Measurements from ENCODE around the gene DOK3. TPM values are rescaled to one million over a fixed set of nuclear protein-coding genes. Genes with fewer than 3 reads are reported as not detected.
"Not testable (repeated sequence)": the region's sequence is repeated elsewhere in the genome, so short reads cannot be mapped to it uniquely, and the experiment has no call there.

The DOK3 gene
- total and polyA plus RNA-seq, 4 donors: 15.6 to 146 (median 47.8) TPM

- Histone ChIP-seq H3K4me1 (ENCODE audit: control insufficient read depth in 5 of 5, insufficient read depth in 5 of 5, low read length in 5 of 5) (peaks cover 0 to 19% (median 4%) of the 10 kb centered on the region in 5 donors), H3K9me3 (ENCODE audit: control insufficient read depth in 4 of 4, insufficient read depth in 3 of 4, low read length in 3 of 4) (no peaks in the 10 kb centered on the region), H3K36me3 (ENCODE audit: control insufficient read depth in 4 of 4, insufficient read depth in 4 of 4, low read length in 4 of 4) (peaks cover 9 to 44% (median 42%) of the 10 kb centered on the region in 4 donors), H3K27ac (ENCODE audit: low read depth in 1 of 2, low read length in 1 of 2) (no peak overlapping the region), H3K27me3 (ENCODE audit: control insufficient read depth in 3 of 3, insufficient read depth in 3 of 3, low read length in 2 of 3) (no peaks in the 10 kb centered on the region), H3K4me3 (no peak overlapping the region), H3K9ac (ENCODE audit: insufficient read depth in 1 of 2, low read length in 2 of 2) (no peak overlapping the region)
- WGBS, 2 donors: 92 to 97% methylated on average over 10 of the region's 10 CpGs
- TF ChIP-seq CTCF (IDR thresholded peaks at IDR 0.05; ENCODE audit: control extremely low read depth, extremely low read depth): no peak
- DNase-seq: no peak
- ATAC-seq (ENCODE audit: insufficient read depth, low FRiP score): no peak
Observed at GRCh38 chr5:177536386-177536785, 26.8 kb upstream of the DOK3 start.

GRCh38 chr5:177535125-177535524, 25.5 kb upstream of the DOK3 start:
- Histone ChIP-seq H3K9ac (ENCODE audit: insufficient read depth in 1 of 2, low read length in 2 of 2) (no peak overlapping the region), H3K4me3 (no peak overlapping the region), H3K27ac (ENCODE audit: low read depth in 1 of 2, low read length in 1 of 2) (no peak overlapping the region), H3K4me1 (ENCODE audit: control insufficient read depth in 5 of 5, insufficient read depth in 5 of 5, low read length in 5 of 5) (peaks cover 0 to 19% (median 4%) of the 10 kb centered on the region in 5 donors), H3K27me3 (ENCODE audit: control insufficient read depth in 3 of 3, insufficient read depth in 3 of 3, low read length in 2 of 3) (no peaks in the 10 kb centered on the region), H3K9me3 (ENCODE audit: control insufficient read depth in 4 of 4, insufficient read depth in 3 of 4, low read length in 3 of 4) (no peaks in the 10 kb centered on the region), H3K36me3 (ENCODE audit: control insufficient read depth in 4 of 4, insufficient read depth in 4 of 4, low read length in 4 of 4) (peaks cover 9 to 52% (median 51%) of the 10 kb centered on the region in 4 donors)
- ATAC-seq (ENCODE audit: insufficient read depth, low FRiP score): no peak
- TF ChIP-seq CTCF (IDR thresholded peaks at IDR 0.05; ENCODE audit: control extremely low read depth, extremely low read depth): no peak
- DNase-seq: no peak
- 95 to 98% methylated on average over 7 of the region's 7 CpGs for WGBS, 2 donors

- WGBS, 2 donors: 97 to 100% methylated on average over 7 of the region's 7 CpGs
- Histone ChIP-seq H3K4me1 (ENCODE audit: control insufficient read depth in 5 of 5, insufficient read depth in 5 of 5, low read length in 5 of 5) (peaks cover 0 to 16% (median 4%) of the 10 kb centered on the region in 5 donors), H3K36me3 (ENCODE audit: control insufficient read depth in 4 of 4, insufficient read depth in 4 of 4, low read length in 4 of 4) (peaks cover 9 to 57% (median 53%) of the 10 kb centered on the region in 4 donors)
- H3K9ac ChIP-seq (ENCODE audit: insufficient read depth in 1 of 2, low read length in 2 of 2); H3K4me3 ChIP-seq; DNase-seq; H3K27me3 ChIP-seq (ENCODE audit: control insufficient read depth in 3 of 3, insufficient read depth in 3 of 3, low read length in 2 of 3); H3K9me3 ChIP-seq (ENCODE audit: control insufficient read depth in 4 of 4, insufficient read depth in 3 of 4, low read length in 3 of 4); ATAC-seq (ENCODE audit: insufficient read depth, low FRiP score); H3K27ac ChIP-seq (ENCODE audit: low read depth in 1 of 2, low read length in 1 of 2): not testable (repeated sequence)
Observed at GRCh38 chr5:177534433-177534832, 24.8 kb upstream of the DOK3 start.

- 95 to 96% methylated on average over 25 to 27 of the region's 27 CpGs for WGBS, 2 donors
- Histone ChIP-seq H3K27me3 (ENCODE audit: control insufficient read depth in 3 of 3, insufficient read depth in 3 of 3, low read length in 2 of 3) (no peaks in the 10 kb centered on the region), H3K4me1 (ENCODE audit: control insufficient read depth in 5 of 5, insufficient read depth in 5 of 5, low read length in 5 of 5) (no peaks in the 10 kb centered on the region), H3K9ac (ENCODE audit: insufficient read depth in 1 of 2, low read length in 2 of 2) (no peak overlapping the region), H3K27ac (ENCODE audit: low read depth in 1 of 2, low read length in 1 of 2) (no peak overlapping the region), H3K9me3 (ENCODE audit: control insufficient read depth in 4 of 4, insufficient read depth in 3 of 4, low read length in 3 of 4) (no peaks in the 10 kb centered on the region), H3K4me3 (no peak overlapping the region), H3K36me3 (ENCODE audit: control insufficient read depth in 4 of 4, insufficient read depth in 4 of 4, low read length in 4 of 4) (peaks cover 21 to 64% (median 49%) of the 10 kb centered on the region in 4 donors)
- ATAC-seq (ENCODE audit: insufficient read depth, low FRiP score) (no peak), DNase-seq (no peak)
- TF ChIP-seq CTCF (IDR thresholded peaks at IDR 0.05; ENCODE audit: control extremely low read depth, extremely low read depth): no peak
Observed at GRCh38 chr5:177531209-177531940, 21.7 kb upstream of the DOK3 start.
